GM19324 (cell line): Measurements from ENCODE around the gene IGSF22.
A peak's percentile ranks its signal among the peaks of the same experiment; 100 is the strongest.

Experiments used
- ATAC-seq: cut with Tn5 transposase; IDR thresholded peaks from one replicate; pipeline ENCODE4 v1.9.1; 2021; ENCODE audit warnings: mild to moderate bottlenecking, moderate library complexity; ENCODE audit not compliant: unreplicated experiment, low FRiP score

The IGSF22 gene

GRCh38 chr11:18726040-18726439 is at the start of gene IGSF22:
Gene IGSF22 (minus strand): TSS chr11:18726188. CDS start chr11:18724236, 1,952 bp downstream.
- ATAC-seq: no peak

- ATAC-seq: no peak
These were observed 48.8 kb upstream of the IGSF22 start for GRCh38 chr11:18774801-18775200.

GRCh38 chr11:18773681-18774080 is 47.7 kb upstream of the IGSF22 start:
- ATAC-seq: no peak

- no peak for ATAC-seq
These were observed 47.1 kb upstream of the IGSF22 start for GRCh38 chr11:18773104-18773503.

- no peak for ATAC-seq
These were observed 46.2 kb upstream of the IGSF22 start for GRCh38 chr11:18772211-18772610.

- ATAC-seq: no peak
These were observed 45.5 kb upstream of the IGSF22 start for GRCh38 chr11:18771266-18772035.

- ATAC-seq: peak; percentile 44
These were observed 44.6 kb upstream of the IGSF22 start for GRCh38 chr11:18770479-18771125.

- peak; percentile 77 for ATAC-seq
These were observed 43.9 kb upstream of the IGSF22 start for GRCh38 chr11:18769802-18770456.

- no peak for ATAC-seq
These were observed 43.0 kb upstream of the IGSF22 start for GRCh38 chr11:18768978-18769377.

- peak; percentile 62 for ATAC-seq
These were observed 42.5 kb upstream of the IGSF22 start for GRCh38 chr11:18768472-18768901.

GRCh38 chr11:18766015-18766414 is 40.0 kb upstream of the IGSF22 start:
- no peak for ATAC-seq

- ATAC-seq: no peak
These were observed 39.6 kb upstream of the IGSF22 start for GRCh38 chr11:18765554-18765953.

- no peak for ATAC-seq
These were observed 35.8 kb upstream of the IGSF22 start for GRCh38 chr11:18761741-18762140.

GRCh38 chr11:18761144-18761543 is 35.2 kb upstream of the IGSF22 start:
- ATAC-seq: no peak

GRCh38 chr11:18757811-18758210 is 31.8 kb upstream of the IGSF22 start:
- no peak for ATAC-seq

GRCh38 chr11:18756889-18757288 is 30.9 kb upstream of the IGSF22 start:
- no peak for ATAC-seq

- ATAC-seq: no peak
These were observed 28.3 kb upstream of the IGSF22 start for GRCh38 chr11:18754308-18754707.

- no peak for ATAC-seq
These were observed 26.5 kb upstream of the IGSF22 start for GRCh38 chr11:18752502-18752901.

- ATAC-seq: no peak
These were observed 25.0 kb upstream of the IGSF22 start for GRCh38 chr11:18750944-18751343.

GRCh38 chr11:18749681-18750319 is 23.8 kb upstream of the IGSF22 start:
- no peak for ATAC-seq

- ATAC-seq: no peak
These were observed 22.9 kb upstream of the IGSF22 start for GRCh38 chr11:18748766-18749365.
